K562 (cell line): ENCODE data around the gene AFF2. TPM values are rescaled to one million over a fixed set of nuclear protein-coding genes. Genes with fewer than 3 reads are reported as not detected.

Experiments used
- BHLHE40 ChIP-seq: IDR thresholded peaks from 2 replicates; pipeline ENCODE4 v1.6.1; 2011; ENCODE audit warnings: low read length, improper control_type of control experiment
- CHAMP1 ChIP-seq: fragments of 450-650 bp; IDR thresholded peaks from 2 replicates; pipeline ENCODE4 v1.6.1; 2016; ENCODE audit warnings: mild to moderate bottlenecking
- RB1 ChIP-seq: fragments of 450-650 bp; IDR thresholded peaks from 2 replicates; pipeline ENCODE4 v1.6.1; 2017; ENCODE audit warnings: low read depth, mild to moderate bottlenecking
- REST ChIP-seq, 2 experiments: fragments of 450-650 bp; formaldehyde crosslinking in 1 of 2; IDR thresholded peaks; 2 replicates each; pipeline versions ENCODE4 v1.4.0 to v1.6.1; 2014 to 2020; ENCODE audit warnings: mild to moderate bottlenecking in 2 of 2, borderline replicate concordance in 1 of 2, low read depth in 1 of 2
- polyA plus RNA-seq, 8 experiments: library from polyadenylated mRNA; depleted of rRNA in 4 of 8; stranded (reverse) in 5 of 8; unstranded in 3 of 8; fragments of >200 nt; fragmentation: Nextera tagmentation in 2 of 8; fragmentation: Illumina TruSeq in 1 of 8; extraction: Ambion mirVana in 2 of 8; extraction: Trizol in 1 of 8; gene quantifications; 2 replicates each; pipeline versions ENCODE4 v1.2.1 to v1.2.3, GENCODE V29; 2011 to 2014; ENCODE audit warnings: inconsistent platforms in 1 of 8, missing spikeins in 1 of 8
- total RNA-seq, 7 experiments: library from RNA; depleted of rRNA in 6 of 7; stranded (reverse); fragments of >200 nt in 6 of 7; fragmentation: Illumina TruSeq in 2 of 7; extraction: Trizol in 2 of 7; gene quantifications; 2 replicates each; pipeline versions ENCODE4 v1.2.1 to v1.2.3, GENCODE V29; 2011 to 2021; ENCODE audit warnings: low replicate concordance in 1 of 7

The AFF2 gene
- total and polyA plus RNA-seq, 9 of the 15 experiments (the other 6 are each of a cell fraction or from before 2014, with no cell fraction given): 0.01 to 0.20 (median 0.07) TPM

- TF ChIP-seq CHAMP1: no peak
- TF ChIP-seq RB1: no peak
- TF ChIP-seq REST (IDR thresholded peaks at IDR 0.05; ENCODE audit: borderline replicate concordance): no peak
- TF ChIP-seq REST (CRISPR knock-in tag; IDR thresholded peaks at IDR 0.05; ENCODE audit: low read depth): no peak
- TF ChIP-seq BHLHE40: no peak
These were observed 426.0 kb downstream of the AFF2 start (continued) for GRCh38 chrX:148926371-148926770.
